WTC11 (cell line): Measurements from ENCODE around the gene R3HCC1L. TPM values are rescaled to one million over a fixed set of nuclear protein-coding genes. Genes with fewer than 3 reads are reported as not detected.

Source experiments
- ATAC-seq: fragments of 200-7000 bp; cut with Tn5 transposase; 2 replicates; pipeline ENCODE4 v1.10.0; 2021; ENCODE audit warnings: mild to moderate bottlenecking, moderate library complexity
- CTCF ChIA-PET: fragments of 300-600 bp; sonication (Branson Sonifier 250); formaldehyde crosslinking; loops from one replicate; lab custom pipeline; 2021; ENCODE audit warnings: antibody characterized with exemption; lab: Charles Lee
- POLR2A ChIA-PET: fragments of 350-600 bp; sonication (Branson Sonifier 250); formaldehyde crosslinking; loops from one replicate; lab custom pipeline; 2021; ENCODE audit warnings: antibody characterized with exemption; lab: Charles Lee
- DNase-seq: peaks from one replicate; pipeline ENCODE4 v3.0.0; 2021; ENCODE audit warnings: low spot score
- H3K27ac Mint-ChIP-seq: 2 replicates; pipeline ENCODE4 v1.8.0; 2021; ENCODE audit warnings: mixed read lengths
- H3K27me3 Mint-ChIP-seq: 2 replicates; pipeline ENCODE4 v1.8.0; 2021; ENCODE audit warnings: low read depth, mild to moderate bottlenecking, moderate library complexity, mixed read lengths
- H3K36me3 Mint-ChIP-seq: 2 replicates; pipeline ENCODE4 v1.8.0; 2021; ENCODE audit warnings: mixed read lengths
- H3K4me1 Mint-ChIP-seq: 2 replicates; pipeline ENCODE4 v1.8.0; 2022; ENCODE audit warnings: mixed read lengths
- H3K4me3 Mint-ChIP-seq: 2 replicates; pipeline ENCODE4 v1.8.0; 2021; ENCODE audit warnings: mild to moderate bottlenecking, moderate library complexity, mixed read lengths
- H3K9me3 Mint-ChIP-seq: 2 replicates; pipeline ENCODE4 v1.8.0; 2021; ENCODE audit warnings: mixed read lengths
- CBFB ChIP-seq: sonication (generic); formaldehyde crosslinking; IDR thresholded peaks from 2 replicates; pipeline ENCODE4 v1.8.1; 2022; ENCODE audit warnings: mild to moderate bottlenecking, low read depth, missing genetic modification reagents
- CREM ChIP-seq: sonication (generic); formaldehyde crosslinking; IDR thresholded peaks from 2 replicates; pipeline ENCODE4 v1.8.1; 2022; ENCODE audit warnings: mild to moderate bottlenecking, missing genetic modification reagents, moderate library complexity
- ETV6 ChIP-seq: sonication (generic); formaldehyde crosslinking; IDR thresholded peaks from 2 replicates; pipeline ENCODE4 v1.8.1; 2022; ENCODE audit warnings: mild to moderate bottlenecking, missing genetic modification reagents
- FOXJ3 ChIP-seq: sonication (generic); formaldehyde crosslinking; IDR thresholded peaks from 2 replicates; pipeline ENCODE4 v1.9.0; 2021; ENCODE audit warnings: missing genetic modification reagents, mild to moderate bottlenecking, borderline replicate concordance
- FOXK1 ChIP-seq: sonication (generic); formaldehyde crosslinking; IDR thresholded peaks from 2 replicates; pipeline ENCODE4 v1.8.0; 2022; ENCODE audit warnings: mild to moderate bottlenecking, moderate library complexity, missing genetic modification reagents
- GABPB1 ChIP-seq: sonication (generic); formaldehyde crosslinking; IDR thresholded peaks from 2 replicates; pipeline ENCODE4 v1.8.1; 2023; ENCODE audit warnings: mild to moderate bottlenecking, missing genetic modification reagents
- IRF2 ChIP-seq: sonication (generic); formaldehyde crosslinking; IDR thresholded peaks from 2 replicates; pipeline ENCODE4 v1.8.0; 2022; ENCODE audit warnings: low read depth, missing genetic modification reagents, borderline replicate concordance
- PRRX2 ChIP-seq: fragments of 250-450 bp; sonication (Bioruptor Pico); IDR thresholded peaks from 2 replicates; pipeline ENCODE4 v1.8.0; 2021; ENCODE audit warnings: mild to moderate bottlenecking
- RELA ChIP-seq: sonication (generic); formaldehyde crosslinking; IDR thresholded peaks from 2 replicates; pipeline ENCODE4 v1.8.1; 2022; ENCODE audit warnings: missing genetic modification reagents, mild to moderate bottlenecking, borderline replicate concordance
- SMAD4 ChIP-seq: sonication (generic); formaldehyde crosslinking; IDR thresholded peaks from 2 replicates; pipeline ENCODE4 v1.8.0; 2022; ENCODE audit warnings: mild to moderate bottlenecking, missing genetic modification reagents
- ZNF232 ChIP-seq: sonication (generic); formaldehyde crosslinking; IDR thresholded peaks from 2 replicates; pipeline ENCODE4 v1.8.0; 2022; ENCODE audit warnings: mild to moderate bottlenecking, missing genetic modification reagents
- ZNF263 ChIP-seq: sonication (generic); formaldehyde crosslinking; IDR thresholded peaks from 2 replicates; pipeline ENCODE4 v1.8.1; 2022; ENCODE audit warnings: low read depth, mild to moderate bottlenecking, moderate library complexity, missing genetic modification reagents
- ZNF416 ChIP-seq: fragments of 250-450 bp; sonication (Bioruptor Pico); IDR thresholded peaks from 2 replicates; pipeline ENCODE4 v1.9.0; 2021; ENCODE audit warnings: mild to moderate bottlenecking, inconsistent platforms
- total RNA-seq: library from RNA; stranded (reverse); gene quantifications from 3 replicates; pipeline ENCODE4 v1.2.3, GENCODE V29; 2021
- TF ChIP-seq, protein P1 (sequence below): sonication (generic); formaldehyde crosslinking; IDR thresholded peaks from 2 replicates; pipeline ENCODE4 v1.8.1; 2022; ENCODE audit warnings: missing genetic modification reagents, borderline replicate concordance
- TF ChIP-seq, protein P2 (sequence below): fragments of 250-450 bp; sonication (Bioruptor Pico); IDR thresholded peaks from 2 replicates; pipeline ENCODE4 v1.9.0; 2021; ENCODE audit warnings: mild to moderate bottlenecking, borderline replicate concordance
- TF ChIP-seq, protein P3 (sequence below): fragments of 250-450 bp; sonication (Bioruptor Pico); IDR thresholded peaks from 2 replicates; pipeline ENCODE4 v1.9.0; 2021; ENCODE audit warnings: moderate library complexity, mild to moderate bottlenecking, inconsistent platforms, borderline replicate concordance
- TF ChIP-seq, protein P4 (sequence below): sonication (generic); formaldehyde crosslinking; IDR thresholded peaks from 2 replicates; pipeline ENCODE4 v1.8.1; 2023; ENCODE audit warnings: mild to moderate bottlenecking, missing genetic modification reagents
- TF ChIP-seq, protein P5 (sequence below): sonication (generic); formaldehyde crosslinking; IDR thresholded peaks from 2 replicates; pipeline ENCODE4 v1.8.0; 2022; ENCODE audit warnings: mild to moderate bottlenecking, missing genetic modification reagents

The R3HCC1L gene
- total RNA-seq, 1 experiment from 2014 or later = 14.7 TPM

DNA sequence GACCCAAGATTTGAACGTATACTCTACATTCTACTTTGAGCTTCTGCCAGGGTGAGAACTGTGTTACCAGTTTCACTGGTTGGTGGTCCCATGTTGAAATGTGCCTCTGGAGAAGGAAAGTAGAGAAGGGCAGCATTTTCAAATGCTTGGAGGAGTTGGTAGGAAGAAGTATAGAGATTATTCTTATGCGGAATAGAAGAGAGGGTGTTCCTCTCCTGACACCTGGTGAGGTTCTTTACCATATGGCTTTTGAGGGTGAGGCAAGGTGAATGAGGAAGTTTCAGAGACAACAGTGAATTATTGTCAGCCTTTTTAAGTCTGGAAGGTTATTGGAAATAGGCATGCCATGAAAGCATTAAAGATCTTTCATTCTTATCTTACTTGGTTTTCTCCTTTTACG lies 34.3 kb downstream of the R3HCC1L start (continued):
- TF ChIP-seq IRF2 (CRISPR knock-in tag) (no peak), RELA (CRISPR knock-in tag) (no peak), GABPB1 (no peak)

DNA sequence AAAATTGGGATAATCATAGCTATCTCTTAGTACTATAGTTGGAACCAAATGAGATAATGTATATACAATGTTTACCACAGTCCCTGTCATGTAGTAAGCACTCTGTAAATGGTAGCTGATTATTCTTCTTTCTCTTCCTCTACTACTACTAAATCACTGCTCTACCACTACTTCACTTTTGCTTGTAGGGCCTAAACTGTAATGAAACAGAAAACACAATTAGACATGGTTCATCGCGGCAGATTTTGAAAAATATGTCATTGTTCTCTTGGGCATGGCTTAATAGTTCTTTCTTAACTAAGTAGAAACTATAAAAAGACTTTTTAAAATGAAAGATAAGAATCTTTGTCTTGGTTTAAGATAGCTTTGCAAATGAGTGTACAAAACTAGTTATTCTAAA lies 34.9 kb downstream of the R3HCC1L start:
- Mint-ChIP-seq H3K27ac (no peak overlapping the region), H3K4me1 (peaks cover 73% of the 10 kb centered on the region), H3K4me3 (no peak overlapping the region), H3K27me3 (no peaks in the 10 kb centered on the region)
- CTCF ChIA-PET = interaction anchor here (1.1 to 6.2 kb wide), 3 partner anchors 140 to 264 kb away, joined by 3 to 63 read pairs (median 5); no protein-coding TSS in a partner anchor
- no peak for DNase-seq
- TF ChIP-seq, protein P1, sequence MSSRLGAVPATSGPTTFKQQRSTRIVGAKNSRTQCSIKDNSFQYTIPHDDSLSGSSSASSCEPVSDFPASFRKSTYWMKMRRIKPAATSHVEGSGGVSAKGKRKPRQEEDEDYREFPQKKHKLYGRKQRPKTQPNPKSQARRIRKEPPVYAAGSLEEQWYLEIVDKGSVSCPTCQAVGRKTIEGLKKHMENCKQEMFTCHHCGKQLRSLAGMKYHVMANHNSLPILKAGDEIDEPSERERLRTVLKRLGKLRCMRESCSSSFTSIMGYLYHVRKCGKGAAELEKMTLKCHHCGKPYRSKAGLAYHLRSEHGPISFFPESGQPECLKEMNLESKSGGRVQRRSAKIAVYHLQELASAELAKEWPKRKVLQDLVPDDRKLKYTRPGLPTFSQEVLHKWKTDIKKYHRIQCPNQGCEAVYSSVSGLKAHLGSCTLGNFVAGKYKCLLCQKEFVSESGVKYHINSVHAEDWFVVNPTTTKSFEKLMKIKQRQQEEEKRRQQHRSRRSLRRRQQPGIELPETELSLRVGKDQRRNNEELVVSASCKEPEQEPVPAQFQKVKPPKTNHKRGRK (CRISPR knock-in tag) = no peak
- TF ChIP-seq, protein P2, sequence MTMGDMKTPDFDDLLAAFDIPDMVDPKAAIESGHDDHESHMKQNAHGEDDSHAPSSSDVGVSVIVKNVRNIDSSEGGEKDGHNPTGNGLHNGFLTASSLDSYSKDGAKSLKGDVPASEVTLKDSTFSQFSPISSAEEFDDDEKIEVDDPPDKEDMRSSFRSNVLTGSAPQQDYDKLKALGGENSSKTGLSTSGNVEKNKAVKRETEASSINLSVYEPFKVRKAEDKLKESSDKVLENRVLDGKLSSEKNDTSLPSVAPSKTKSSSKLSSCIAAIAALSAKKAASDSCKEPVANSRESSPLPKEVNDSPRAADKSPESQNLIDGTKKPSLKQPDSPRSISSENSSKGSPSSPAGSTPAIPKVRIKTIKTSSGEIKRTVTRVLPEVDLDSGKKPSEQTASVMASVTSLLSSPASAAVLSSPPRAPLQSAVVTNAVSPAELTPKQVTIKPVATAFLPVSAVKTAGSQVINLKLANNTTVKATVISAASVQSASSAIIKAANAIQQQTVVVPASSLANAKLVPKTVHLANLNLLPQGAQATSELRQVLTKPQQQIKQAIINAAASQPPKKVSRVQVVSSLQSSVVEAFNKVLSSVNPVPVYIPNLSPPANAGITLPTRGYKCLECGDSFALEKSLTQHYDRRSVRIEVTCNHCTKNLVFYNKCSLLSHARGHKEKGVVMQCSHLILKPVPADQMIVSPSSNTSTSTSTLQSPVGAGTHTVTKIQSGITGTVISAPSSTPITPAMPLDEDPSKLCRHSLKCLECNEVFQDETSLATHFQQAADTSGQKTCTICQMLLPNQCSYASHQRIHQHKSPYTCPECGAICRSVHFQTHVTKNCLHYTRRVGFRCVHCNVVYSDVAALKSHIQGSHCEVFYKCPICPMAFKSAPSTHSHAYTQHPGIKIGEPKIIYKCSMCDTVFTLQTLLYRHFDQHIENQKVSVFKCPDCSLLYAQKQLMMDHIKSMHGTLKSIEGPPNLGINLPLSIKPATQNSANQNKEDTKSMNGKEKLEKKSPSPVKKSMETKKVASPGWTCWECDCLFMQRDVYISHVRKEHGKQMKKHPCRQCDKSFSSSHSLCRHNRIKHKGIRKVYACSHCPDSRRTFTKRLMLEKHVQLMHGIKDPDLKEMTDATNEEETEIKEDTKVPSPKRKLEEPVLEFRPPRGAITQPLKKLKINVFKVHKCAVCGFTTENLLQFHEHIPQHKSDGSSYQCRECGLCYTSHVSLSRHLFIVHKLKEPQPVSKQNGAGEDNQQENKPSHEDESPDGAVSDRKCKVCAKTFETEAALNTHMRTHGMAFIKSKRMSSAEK (CRISPR knock-in tag) = no peak
- no peak for TF ChIP-seq FOXK1 (CRISPR knock-in tag)
- TF ChIP-seq, protein P3, sequence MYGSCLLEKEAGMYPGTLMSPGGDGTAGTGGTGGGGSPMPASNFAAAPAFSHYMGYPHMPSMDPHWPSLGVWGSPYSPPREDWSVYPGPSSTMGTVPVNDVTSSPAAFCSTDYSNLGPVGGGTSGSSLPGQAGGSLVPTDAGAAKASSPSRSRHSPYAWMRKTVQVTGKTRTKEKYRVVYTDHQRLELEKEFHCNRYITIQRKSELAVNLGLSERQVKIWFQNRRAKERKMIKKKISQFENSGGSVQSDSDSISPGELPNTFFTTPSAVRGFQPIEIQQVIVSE (CRISPR knock-in tag) = no peak
- TF ChIP-seq, protein P4, sequence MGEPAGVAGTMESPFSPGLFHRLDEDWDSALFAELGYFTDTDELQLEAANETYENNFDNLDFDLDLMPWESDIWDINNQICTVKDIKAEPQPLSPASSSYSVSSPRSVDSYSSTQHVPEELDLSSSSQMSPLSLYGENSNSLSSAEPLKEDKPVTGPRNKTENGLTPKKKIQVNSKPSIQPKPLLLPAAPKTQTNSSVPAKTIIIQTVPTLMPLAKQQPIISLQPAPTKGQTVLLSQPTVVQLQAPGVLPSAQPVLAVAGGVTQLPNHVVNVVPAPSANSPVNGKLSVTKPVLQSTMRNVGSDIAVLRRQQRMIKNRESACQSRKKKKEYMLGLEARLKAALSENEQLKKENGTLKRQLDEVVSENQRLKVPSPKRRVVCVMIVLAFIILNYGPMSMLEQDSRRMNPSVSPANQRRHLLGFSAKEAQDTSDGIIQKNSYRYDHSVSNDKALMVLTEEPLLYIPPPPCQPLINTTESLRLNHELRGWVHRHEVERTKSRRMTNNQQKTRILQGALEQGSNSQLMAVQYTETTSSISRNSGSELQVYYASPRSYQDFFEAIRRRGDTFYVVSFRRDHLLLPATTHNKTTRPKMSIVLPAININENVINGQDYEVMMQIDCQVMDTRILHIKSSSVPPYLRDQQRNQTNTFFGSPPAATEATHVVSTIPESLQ (CRISPR knock-in tag) = no peak
- TF ChIP-seq, protein P5, sequence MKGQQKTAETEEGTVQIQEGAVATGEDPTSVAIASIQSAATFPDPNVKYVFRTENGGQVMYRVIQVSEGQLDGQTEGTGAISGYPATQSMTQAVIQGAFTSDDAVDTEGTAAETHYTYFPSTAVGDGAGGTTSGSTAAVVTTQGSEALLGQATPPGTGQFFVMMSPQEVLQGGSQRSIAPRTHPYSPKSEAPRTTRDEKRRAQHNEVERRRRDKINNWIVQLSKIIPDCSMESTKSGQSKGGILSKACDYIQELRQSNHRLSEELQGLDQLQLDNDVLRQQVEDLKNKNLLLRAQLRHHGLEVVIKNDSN (CRISPR knock-in tag) = no peak
- no peak for TF ChIP-seq ZNF232 (CRISPR knock-in tag)
- no peak for TF ChIP-seq CBFB (CRISPR knock-in tag)
- TF ChIP-seq SMAD4 (CRISPR knock-in tag) = no peak
- no peak for TF ChIP-seq ETV6
- no peak for TF ChIP-seq CREM (CRISPR knock-in tag)
- TF ChIP-seq ZNF263 = no peak
- no peak for TF ChIP-seq PRRX2 (CRISPR knock-in tag)
- TF ChIP-seq FOXJ3 (CRISPR knock-in tag) = no peak
- no peak for TF ChIP-seq ZNF416 (CRISPR knock-in tag)
- TF ChIP-seq, all 79 proteins: peak for 0
- Mint-ChIP-seq H3K36me3 (peaks cover 13% of the 10 kb centered on the region), H3K9me3 (no peaks in the 10 kb centered on the region)
- no peak for ATAC-seq
- POLR2A ChIA-PET = no interaction called here
